Breast epithelium (tissue), 4 donors: Measurements from ENCODE around the gene ELOVL7. TPM values are rescaled to one million over a fixed set of nuclear protein-coding genes. Genes with fewer than 3 reads are reported as not detected.

Source experiments
- DNase-seq, 2 donors: peaks; one replicate each; pipeline ENCODE4 v3.0.0-alpha.2; 2019; ENCODE audit warnings: low spot score in 2 of 2
- H3K27ac ChIP-seq, 2 donors: fragments of 200-600 bp; sonication (generic) in 1 of 2; one replicate each; pipeline ENCODE4 v1.5.1; 2016 to 2019; ENCODE audit warnings: mild to moderate bottlenecking in 1 of 2
- H3K27me3 ChIP-seq, 2 donors: fragments of 200-600 bp; sonication (generic) in 1 of 2; one replicate each; pipeline versions ENCODE4 v1.5.1 to v1.6.0; 2017 to 2019; ENCODE audit warnings: control low read depth in 1 of 2, mild to moderate bottlenecking in 1 of 2
- H3K36me3 ChIP-seq: fragments of 200-600 bp; one replicate; pipeline ENCODE4 v1.5.1; 2019
- H3K4me1 ChIP-seq, 2 donors: fragments of 200-600 bp; sonication (generic); one replicate each; pipeline ENCODE4 v1.5.1; 2016 to 2019; ENCODE audit warnings: control low read depth in 1 of 2
- H3K4me3 ChIP-seq, 3 donors: fragments of 200-600 bp; sonication (generic); 1 replicate in 2 of 3; 2 replicates in 1 of 3; pipeline ENCODE4 v1.5.1; 2016 to 2019; ENCODE audit warnings: mild to moderate bottlenecking in 3 of 3, moderate library complexity in 2 of 3
- H3K9me3 ChIP-seq, 2 donors: fragments of 200-600 bp; sonication (generic) in 1 of 2; one replicate each; pipeline ENCODE4 v1.5.1; 2016 to 2019; ENCODE audit warnings: control low read depth in 1 of 2
- CTCF ChIP-seq, 3 donors: fragments of 450-650 bp; IDR thresholded peaks; one replicate each; pipeline ENCODE4 v1.5.1; 2016 to 2017; ENCODE audit warnings: antibody characterized with exemption in 3 of 3, mild to moderate bottlenecking in 3 of 3, moderate library complexity in 3 of 3
- POLR2A ChIP-seq: fragments of 450-650 bp; IDR thresholded peaks from one replicate; pipeline ENCODE4 v1.6.1; 2016; ENCODE audit warnings: antibody characterized with exemption, mild to moderate bottlenecking, moderate library complexity
- POLR2AphosphoS5 ChIP-seq, 3 donors: sonication (generic); formaldehyde crosslinking; IDR thresholded peaks; one replicate each; pipeline ENCODE4 v1.6.1; 2017; ENCODE audit warnings: antibody characterized with exemption in 3 of 3
- intact Hi-C: fragments of 100-400 bp; cut with DNase I; formaldehyde crosslinking; loops from one replicate; pipeline ENCODE4 v1.15.1; 2023; ENCODE audit warnings: low total_unique reads
- total RNA-seq, 3 donors: library from RNA; depleted of rRNA; stranded (reverse); fragments of >200 nt; gene quantifications; one replicate each; pipeline ENCODE4 v1.1.0, GENCODE V29; 2016

ELOVL7 gene
- total RNA-seq, 3 donors from 2014 or later, result 3.9 to 7.5 (median 6.1) TPM

- no peaks in the 10 kb centered on the region for H3K27me3 ChIP-seq
- DNase-seq, result no peak
- TF ChIP-seq POLR2A, result no peak
- TF ChIP-seq POLR2AphosphoS5 (IDR thresholded peaks at IDR 0.05), result no peak
- no peak for TF ChIP-seq CTCF (IDR thresholded peaks at IDR 0.05)
- H3K9me3 ChIP-seq, result no peaks in the 10 kb centered on the region
- intact Hi-C loops, result no loop called here
- H3K27ac ChIP-seq, result no peak overlapping the region
- H3K36me3 ChIP-seq, result no peaks in the 10 kb centered on the region
- no peaks in the 10 kb centered on the region for H3K4me1 ChIP-seq
- H3K4me3 ChIP-seq, result no peak overlapping the region
Measured at GRCh38 chr5:60830581-60831127, 13.4 kb downstream of the ELOVL7 start.

- Histone ChIP-seq H3K27me3 (no peaks in the 10 kb centered on the region), H3K4me1 (no peaks in the 10 kb centered on the region), H3K4me3 (no peak overlapping the region), H3K9me3 (no peaks in the 10 kb centered on the region), H3K36me3 (no peaks in the 10 kb centered on the region), H3K27ac (no peak overlapping the region)
- no peak for TF ChIP-seq CTCF (IDR thresholded peaks at IDR 0.05)
- no peak for TF ChIP-seq POLR2A
- TF ChIP-seq POLR2AphosphoS5 (IDR thresholded peaks at IDR 0.05), result no peak
- DNase-seq, result no peak
- intact Hi-C loops, result no loop called here
Measured at GRCh38 chr5:60829490-60830266, 14.4 kb downstream of the ELOVL7 start.

- no peaks in the 10 kb centered on the region for H3K9me3 ChIP-seq
- H3K27ac ChIP-seq, result no peak overlapping the region
- no peaks in the 10 kb centered on the region for H3K4me1 ChIP-seq
- no peaks in the 10 kb centered on the region for H3K36me3 ChIP-seq
- TF ChIP-seq CTCF (IDR thresholded peaks at IDR 0.05), result no peak
- no peak for TF ChIP-seq POLR2A
- TF ChIP-seq POLR2AphosphoS5 (IDR thresholded peaks at IDR 0.05), result no peak
- no peak overlapping the region for H3K4me3 ChIP-seq
- no peak for DNase-seq
- intact Hi-C loops, result no loop called here
- H3K27me3 ChIP-seq, result no peaks in the 10 kb centered on the region
Measured at GRCh38 chr5:60827201-60827600, 16.9 kb downstream of the ELOVL7 start.

- intact Hi-C loops, result no loop called here
- no peaks in the 10 kb centered on the region for H3K9me3 ChIP-seq
- H3K4me3 ChIP-seq, result no peak overlapping the region
- H3K36me3 ChIP-seq, result no peaks in the 10 kb centered on the region
- H3K27ac ChIP-seq, result no peak overlapping the region
- H3K4me1 ChIP-seq, result no peaks in the 10 kb centered on the region
- TF ChIP-seq POLR2AphosphoS5 (IDR thresholded peaks at IDR 0.05) (no peak), CTCF (IDR thresholded peaks at IDR 0.05) (no peak), POLR2A (no peak)
- no peaks in the 10 kb centered on the region for H3K27me3 ChIP-seq
- DNase-seq, result no peak
Measured at GRCh38 chr5:60826653-60827052, 17.4 kb downstream of the ELOVL7 start.

- H3K4me1 ChIP-seq, result no peaks in the 10 kb centered on the region
- no peak for TF ChIP-seq POLR2A
- intact Hi-C loops, result loop anchor here (5.0 kb wide), 1 partner anchor 1269 kb away; no protein-coding TSS in a partner anchor
- no peaks in the 10 kb centered on the region for H3K27me3 ChIP-seq
- no peaks in the 10 kb centered on the region for H3K9me3 ChIP-seq
- H3K4me3 ChIP-seq, result no peak overlapping the region
- no peak for DNase-seq
- no peak overlapping the region for H3K27ac ChIP-seq
- no peaks in the 10 kb centered on the region for H3K36me3 ChIP-seq
Measured at GRCh38 chr5:60823574-60823973, 20.5 kb downstream of the ELOVL7 start.
